ENCODE data around the gene NOP53.
"Not testable (repeated sequence)": the region's sequence is repeated elsewhere in the genome, so short reads cannot be mapped to it uniquely, and the experiment has no call there.

NOP53 gene

GRCh38 chr19:47755065-47755761, 9.9 kb downstream of the NOP53 start:
- DNase-seq, result no peak

DNA sequence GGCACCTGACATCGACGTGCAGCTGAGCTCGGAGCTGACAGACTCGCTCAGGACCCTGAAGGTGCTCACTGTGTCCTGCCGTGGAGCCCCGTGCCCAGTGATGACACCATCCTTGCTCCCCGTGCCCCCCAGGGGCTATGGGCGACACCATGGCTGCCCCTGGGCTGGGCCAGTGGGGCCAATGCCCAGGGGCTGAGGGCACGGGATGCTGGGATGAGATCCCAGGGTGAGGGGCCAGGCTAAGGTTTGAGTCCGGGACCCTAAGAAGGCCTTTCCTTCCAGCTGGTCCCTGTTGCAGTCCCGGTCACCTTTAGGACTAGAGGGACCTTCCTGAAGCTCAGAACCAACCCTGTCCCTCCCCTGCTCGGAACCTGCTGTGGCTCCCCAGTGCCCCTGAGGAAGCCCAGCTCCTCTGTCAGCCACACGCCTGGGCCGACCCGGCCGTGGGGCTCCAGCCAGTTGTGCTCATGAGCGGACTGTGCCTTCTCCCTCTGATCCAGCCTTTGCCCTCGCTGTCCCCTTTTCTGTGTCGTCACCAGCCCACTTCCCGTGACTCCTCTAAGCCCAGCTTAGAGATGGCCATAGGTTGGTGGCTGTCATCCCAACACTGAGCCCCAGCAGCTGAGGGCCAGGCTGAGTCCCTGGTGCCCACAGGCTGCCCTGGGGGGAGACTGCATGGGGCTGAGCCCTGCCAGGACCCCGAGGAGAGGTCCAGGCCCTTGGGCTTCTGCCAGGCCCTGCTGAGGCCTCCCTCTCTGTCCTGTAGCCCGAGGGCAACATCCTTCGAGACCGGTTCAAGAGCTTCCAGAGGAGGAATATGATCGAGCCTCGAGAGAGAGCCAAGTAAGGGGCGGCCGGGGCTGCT, 10.6 kb downstream of the NOP53 start:
- no peak for DNase-seq

GRCh38 chr19:47756627-47756929, 11.2 kb downstream of the NOP53 start:
- DNase-seq, result no peak

DNA sequence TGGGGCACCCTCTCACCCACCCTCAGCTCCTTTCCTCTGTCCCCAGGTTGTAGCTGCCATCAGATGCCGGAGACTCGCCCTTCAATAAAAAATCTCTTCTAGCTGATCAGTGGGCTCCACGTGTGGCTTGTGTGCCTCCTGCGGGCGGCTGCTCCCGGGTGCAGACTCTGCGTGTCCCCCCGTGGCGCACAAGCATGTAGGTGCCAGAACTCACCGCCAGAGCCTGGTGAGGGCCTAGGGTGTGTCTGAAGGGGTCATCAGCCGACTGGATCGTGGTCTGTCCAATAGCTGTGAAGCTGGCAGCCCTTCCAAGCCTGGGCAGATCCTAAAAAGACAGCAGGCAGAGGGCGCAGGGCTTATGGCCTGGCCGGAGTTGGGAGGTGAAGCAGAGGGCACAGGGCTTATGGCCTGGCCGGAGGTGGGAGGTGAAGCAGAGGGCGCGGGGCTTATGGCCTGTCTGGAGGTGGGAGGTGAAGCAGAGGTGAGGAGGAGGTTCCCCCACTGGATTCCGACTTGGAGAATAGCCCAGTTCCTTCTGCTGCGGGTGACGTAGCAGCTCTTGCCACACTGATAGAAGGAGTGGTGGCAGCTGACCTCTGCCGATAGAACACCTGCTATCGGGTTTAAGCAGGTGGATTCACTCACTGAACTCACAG, 11.7 kb downstream of the NOP53 start:
- DNase-seq, result no peak

DNA sequence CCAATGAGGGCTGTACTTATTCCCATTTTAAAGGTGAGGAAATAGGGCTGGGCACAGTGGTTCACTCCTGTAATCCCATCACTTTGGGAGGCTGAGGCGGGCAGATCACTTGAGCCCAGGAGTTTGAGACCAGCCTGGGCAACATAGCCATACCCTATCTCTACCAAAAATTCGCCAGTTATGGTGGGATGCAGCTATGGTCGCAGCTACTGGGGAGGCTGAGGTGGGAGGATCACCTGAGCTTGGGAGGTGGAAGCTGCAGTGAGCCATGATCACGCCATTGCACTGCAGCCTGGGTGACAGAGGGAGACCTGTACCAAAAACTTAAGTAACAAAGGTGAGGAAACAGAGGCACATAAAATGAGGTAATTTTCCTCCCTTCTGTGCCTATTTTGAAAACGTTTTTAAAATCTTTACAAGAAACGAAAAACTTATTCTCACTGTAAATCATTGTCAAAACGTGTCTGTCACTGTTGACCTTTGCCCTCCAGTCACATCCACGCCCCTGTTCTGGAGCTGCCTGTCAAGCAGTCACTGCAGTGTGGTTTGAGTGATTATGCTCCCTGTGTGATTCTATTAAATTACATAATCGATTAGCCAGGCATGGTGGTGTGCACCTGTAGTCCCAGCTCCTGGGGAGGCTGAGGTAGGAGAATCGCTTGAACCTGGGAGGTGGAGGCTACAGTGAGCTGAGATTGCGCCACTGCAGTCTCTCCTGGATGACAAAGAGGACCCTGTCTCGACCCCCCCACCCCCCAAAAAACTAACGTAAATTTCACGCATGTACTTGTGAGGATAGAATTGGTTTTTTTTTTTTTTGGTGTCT, 12.5 kb downstream of the NOP53 start:
- no peak for DNase-seq

- DNase-seq, result peak; percentile 9
Observed at GRCh38 chr19:47758443-47758804, 13.1 kb downstream of the NOP53 start.

GRCh38 chr19:47760632-47760999, 15.3 kb downstream of the NOP53 start:
- no peak for DNase-seq

DNA sequence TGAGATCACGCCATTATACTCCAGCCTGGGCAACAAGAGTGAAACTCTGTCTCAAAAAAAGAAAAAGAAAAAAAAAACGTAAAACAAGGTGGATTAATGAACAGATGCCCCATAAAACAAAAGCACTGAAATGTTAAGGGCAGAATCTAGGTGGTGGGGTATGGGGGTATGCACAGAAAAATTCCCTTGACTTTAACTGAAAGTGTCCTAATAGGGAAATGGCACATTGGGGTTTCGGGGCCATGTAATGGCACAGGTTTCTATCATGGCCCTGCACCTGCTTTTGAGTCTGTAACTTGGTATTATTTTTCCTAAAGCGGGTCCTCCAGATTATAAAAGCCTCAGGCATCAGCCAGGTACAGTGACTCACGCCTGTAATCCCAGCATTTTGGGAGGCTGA, 16.2 kb downstream of the NOP53 start:
- DNase-seq, result no peak

DNA sequence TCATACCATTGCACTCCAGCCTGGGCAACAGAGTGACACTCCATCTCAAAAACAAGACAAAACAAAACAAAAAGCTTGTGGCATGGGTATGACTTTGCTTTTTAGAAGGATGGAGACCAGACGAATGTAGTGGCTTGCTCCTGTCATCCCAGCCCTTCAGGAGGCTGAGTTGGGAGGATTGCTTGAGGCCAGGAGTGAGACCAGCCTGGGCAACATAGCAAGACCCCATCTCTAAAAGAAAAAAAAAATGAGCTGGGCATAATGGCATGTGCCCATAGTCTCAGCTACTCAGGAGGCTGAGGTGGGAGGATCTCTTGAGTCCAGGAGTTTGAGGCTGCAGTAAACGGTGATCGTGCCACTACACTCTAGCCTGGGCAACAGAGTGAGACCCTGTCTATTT, 16.8 kb downstream of the NOP53 start:
- no peak for DNase-seq

DNA sequence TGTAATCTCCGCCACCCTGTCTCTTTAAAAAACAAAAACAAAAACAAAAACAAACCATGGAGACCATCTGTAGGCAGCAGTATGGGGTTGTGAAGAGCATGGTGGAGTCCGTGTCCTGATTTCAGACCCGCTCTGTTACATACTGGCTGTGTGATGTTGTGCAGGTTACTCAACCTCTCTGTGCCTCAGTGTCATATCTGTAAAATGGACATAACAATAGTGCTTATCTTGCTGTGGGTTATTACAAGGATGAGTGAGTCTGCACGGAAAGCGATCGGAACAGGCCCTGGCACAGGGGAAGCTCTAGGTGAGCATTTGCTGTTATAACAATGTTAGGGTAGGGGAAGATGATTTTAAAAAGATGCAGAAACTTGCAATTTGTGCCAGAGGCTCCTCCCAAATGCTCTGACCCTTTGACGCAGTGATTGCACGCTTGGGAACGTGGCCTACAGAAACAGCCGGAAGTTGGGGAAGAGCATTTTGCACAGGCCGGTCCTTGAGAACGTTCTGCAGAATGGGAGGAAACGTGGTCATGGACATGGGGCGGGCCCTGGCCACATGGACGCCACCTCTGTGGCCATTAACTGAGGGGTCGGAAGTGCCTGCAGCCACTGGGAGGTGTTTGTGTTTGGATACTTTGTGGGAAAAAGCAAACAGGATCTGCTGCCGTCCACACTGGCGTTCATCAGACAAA, 17.4 kb downstream of the NOP53 start:
- no peak for DNase-seq

GRCh38 chr19:47764705-47765104, 19.4 kb downstream of the NOP53 start:
- DNase-seq, result not testable (repeated sequence)

- DNase-seq, result peak; percentile 57
Observed at GRCh38 chr19:47765523-47766358, 20.4 kb downstream of the NOP53 start.

DNA sequence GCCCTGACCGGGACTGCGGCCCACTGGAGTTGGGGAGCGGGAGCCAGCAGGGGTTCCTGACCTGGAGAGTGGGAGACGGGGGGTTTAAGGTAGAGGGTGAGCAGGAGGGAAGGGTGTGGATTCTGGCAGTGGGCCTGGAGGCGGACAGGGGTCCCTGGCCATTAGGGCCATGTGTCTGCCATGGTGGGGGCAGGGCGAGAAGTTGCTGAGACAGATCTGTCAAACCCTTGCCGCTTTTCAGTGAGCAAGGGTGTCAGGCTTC, 20.9 kb downstream of the NOP53 start:
- DNase-seq, result no peak

DNA sequence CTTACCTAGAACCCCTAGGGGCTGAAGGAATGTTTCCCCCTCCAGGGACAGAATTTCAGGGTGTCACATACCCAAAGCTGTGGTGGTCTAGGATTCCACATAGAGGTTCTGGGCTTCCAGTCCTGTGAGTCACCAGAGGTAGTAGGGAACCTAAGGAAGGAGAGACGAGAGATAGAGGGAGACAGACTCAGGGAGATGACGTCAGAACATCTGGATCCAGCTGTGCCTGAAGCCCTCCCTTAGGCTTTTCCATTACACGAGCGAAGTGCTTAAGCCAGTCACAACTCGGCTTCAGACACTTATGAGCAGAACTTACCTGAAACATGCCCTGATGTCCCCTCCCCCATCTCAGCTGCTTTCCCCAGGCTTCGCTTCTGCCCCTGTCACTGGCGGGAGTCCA, 21.3 kb downstream of the NOP53 start:
- no peak for DNase-seq

- no peak for DNase-seq
Observed at GRCh38 chr19:47767349-47767748, 22.0 kb downstream of the NOP53 start.

- no peak for DNase-seq
Observed at GRCh38 chr19:47768604-47769003, 23.3 kb downstream of the NOP53 start.

- DNase-seq, result no peak
Observed at GRCh38 chr19:47769534-47769933, 24.2 kb downstream of the NOP53 start.

- DNase-seq, result not testable (repeated sequence)
Observed at GRCh38 chr19:47771291-47771690, 25.9 kb downstream of the NOP53 start.

GRCh38 chr19:47776568-47776967, 31.2 kb downstream of the NOP53 start:
- DNase-seq, result no peak

DNA sequence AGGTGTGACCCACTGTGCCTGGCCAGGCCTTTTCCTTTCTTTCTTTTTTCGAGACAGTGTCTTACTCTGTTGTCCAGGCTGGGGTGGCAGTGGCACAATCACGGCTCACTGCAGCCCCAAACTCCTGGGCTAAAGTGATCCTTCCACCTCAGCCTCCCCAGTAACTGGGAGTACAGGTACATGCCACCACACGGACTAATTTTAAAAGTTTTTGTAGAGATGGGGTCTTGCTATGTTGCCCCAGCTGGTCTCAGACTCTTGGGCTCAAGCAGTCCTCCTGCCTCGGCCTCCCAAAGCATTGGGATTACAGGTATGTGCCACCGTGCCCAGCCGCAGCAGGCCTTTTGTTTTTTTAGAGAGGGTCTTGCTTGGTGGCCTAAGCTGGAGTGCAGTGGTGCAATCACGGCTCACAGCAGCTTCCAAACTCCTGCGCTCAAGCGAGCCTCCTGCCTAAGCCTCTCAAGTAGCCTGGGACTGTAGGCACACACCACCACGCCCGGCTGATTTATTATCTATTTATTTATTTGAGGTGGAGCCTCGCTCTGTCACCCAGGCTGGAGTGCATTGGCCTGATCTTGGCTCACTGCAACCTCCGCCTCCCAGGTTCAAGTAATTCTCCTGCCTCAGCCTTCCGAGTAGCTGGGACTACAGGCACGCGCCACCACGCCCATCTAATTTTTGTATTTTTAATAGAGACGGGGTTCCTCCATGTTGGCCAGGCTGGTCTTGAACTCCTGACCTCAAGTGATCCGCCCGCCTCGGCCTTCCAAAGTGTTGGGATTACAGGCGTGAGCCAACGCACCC, 32.1 kb downstream of the NOP53 start:
- not testable (repeated sequence) for DNase-seq
